Karpas-422 (cell line): ENCODE measurements around the gene DTX4. TPM values are rescaled to one million over a fixed set of nuclear protein-coding genes. Genes with fewer than 3 reads are reported as not detected.

ENCODE experiments used
- DNase-seq: peaks from one replicate; pipeline ENCODE4 v3.0.0-alpha.2; 2015
- H2AFZ ChIP-seq: fragments of 200-600 bp; sonication (generic); 2 replicates; pipeline ENCODE4 v1.6.1; 2014; ENCODE audit warnings: antibody characterized with exemption, low read length, mixed read lengths
- H3K27ac ChIP-seq: fragments of 200-600 bp; sonication (generic); 2 replicates; pipeline ENCODE4 v1.5.1; 2014; ENCODE audit warnings: mild to moderate bottlenecking, low read length, moderate library complexity
- H3K27me3 ChIP-seq: fragments of 200-600 bp; sonication (generic); 2 replicates; pipeline ENCODE4 v1.6.1; 2014; ENCODE audit warnings: low read length, mixed read lengths
- H3K36me3 ChIP-seq: fragments of 200-600 bp; sonication (generic); 2 replicates; pipeline ENCODE4 v1.6.1; 2014; ENCODE audit warnings: low read length, mixed read lengths; ENCODE audit not compliant: insufficient read depth
- H3K4me1 ChIP-seq: fragments of 200-600 bp; sonication (generic); 2 replicates; pipeline ENCODE4 v1.6.1; 2014; ENCODE audit warnings: mild to moderate bottlenecking, low read length, mixed read lengths
- H3K4me2 ChIP-seq: fragments of 200-600 bp; sonication (generic); 2 replicates; pipeline ENCODE4 v1.6.1; 2014; ENCODE audit warnings: low read length, low read depth, mild to moderate bottlenecking; ENCODE audit not compliant: poor library complexity, severe bottlenecking
- H3K4me3 ChIP-seq: fragments of 200-600 bp; sonication (generic); 2 replicates; pipeline ENCODE4 v1.5.1; 2014; ENCODE audit warnings: mild to moderate bottlenecking, antibody characterized with exemption, low read length, mixed read lengths
- H3K79me2 ChIP-seq: fragments of 200-600 bp; sonication (generic); 2 replicates; pipeline ENCODE4 v1.6.1; 2014; ENCODE audit warnings: mild to moderate bottlenecking, low read length, mixed read lengths
- H3K9ac ChIP-seq: fragments of 200-600 bp; sonication (generic); 2 replicates; pipeline ENCODE4 v1.6.0; 2014; ENCODE audit warnings: low read length
- H3K9me2 ChIP-seq: fragments of 200-600 bp; sonication (generic), shearing (Covaris generic); replicated peaks from 2 replicates; pipeline ENCODE4 v1.6.0; 2014; ENCODE audit warnings: mild to moderate bottlenecking, low read length, moderate library complexity; ENCODE audit not compliant: insufficient read depth
- H3K9me3 ChIP-seq: fragments of 300-700, 200-600 bp; sonication (generic); 2 replicates; pipeline ENCODE4 v1.6.1; 2014; ENCODE audit warnings: low read length, mixed read lengths
- H4K20me1 ChIP-seq: fragments of 200-600 bp; sonication (generic); 2 replicates; pipeline ENCODE4 v1.6.1; 2014; ENCODE audit warnings: mild to moderate bottlenecking, antibody characterized with exemption, low read length, low read depth; ENCODE audit not compliant: insufficient read depth
- total RNA-seq: library from RNA; depleted of rRNA; stranded (reverse); fragments of >200 nt; shearing (Covaris generic); gene quantifications from 2 replicates; pipeline ENCODE4 v1.2.3, GENCODE V29; 2014; ENCODE audit warnings: low replicate concordance

DTX4 gene
- total RNA-seq, 1 experiment from 2014 or later: 8.4 TPM

GRCh38 chr11:59157433-59157832 lies 14.5 kb upstream of the DTX4 start:
- Histone ChIP-seq H2AFZ (no peak overlapping the region), H3K9me3 (no peaks in the 10 kb centered on the region), H4K20me1 (no peaks in the 10 kb centered on the region), H3K27me3 (no peaks in the 10 kb centered on the region; the same call in 1 of the 2 replicates), H3K9me2 (no peaks in the 10 kb centered on the region), H3K4me3 (no peak overlapping the region), H3K36me3 (no peaks in the 10 kb centered on the region), H3K9ac (no peak overlapping the region), H3K4me1 (no peaks in the 10 kb centered on the region), H3K27ac (no peak overlapping the region), H3K79me2 (no peaks in the 10 kb centered on the region), H3K4me2 (no peak overlapping the region)
- no peak for DNase-seq

DNA sequence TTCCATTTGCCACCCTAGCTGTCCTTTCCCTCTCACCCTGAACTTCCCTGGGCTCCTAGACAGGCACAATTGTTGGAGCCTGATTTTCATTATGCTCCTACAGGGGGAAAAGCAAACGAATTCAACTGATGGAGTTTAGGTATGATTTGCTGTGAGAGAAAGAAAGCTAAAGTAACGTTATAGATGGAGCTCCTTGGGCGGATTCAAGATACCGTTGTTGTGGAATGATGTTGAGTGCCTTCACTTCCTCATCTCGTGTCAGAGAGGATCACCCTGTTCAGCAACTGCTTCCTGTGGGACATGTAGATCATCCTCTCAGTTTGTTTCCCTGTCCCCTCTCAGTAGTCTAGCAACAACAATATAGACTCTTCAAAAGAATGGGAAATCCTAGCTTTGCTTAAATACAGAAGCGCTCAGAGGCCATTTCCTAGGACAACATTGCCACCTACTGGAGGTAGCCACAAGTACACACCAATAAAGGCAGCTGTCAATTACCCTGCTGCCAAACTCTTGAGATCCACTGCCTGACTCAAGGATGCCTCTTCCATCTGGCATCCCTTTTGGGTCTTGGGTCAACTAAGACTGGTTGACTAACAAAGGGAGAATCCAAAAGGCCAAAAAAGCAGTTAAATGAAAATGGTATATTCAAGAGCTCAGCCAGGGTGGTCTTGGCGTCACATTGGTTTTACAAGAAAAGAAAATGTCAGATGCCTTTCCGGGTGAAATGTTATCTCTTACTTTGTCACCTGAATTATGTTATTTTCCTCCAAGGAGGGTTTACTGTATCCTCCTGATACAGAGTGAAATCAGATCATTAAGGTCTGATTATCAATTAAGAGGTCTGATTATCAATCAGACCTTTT lies 13.5 kb upstream of the DTX4 start:
- Histone ChIP-seq H3K4me2 (no peak overlapping the region), H3K9ac (no peak overlapping the region), H3K79me2 (no peaks in the 10 kb centered on the region), H2AFZ (no peak overlapping the region), H3K9me2 (no peaks in the 10 kb centered on the region), H3K9me3 (no peaks in the 10 kb centered on the region), H3K27ac (no peak overlapping the region), H3K4me1 (no peaks in the 10 kb centered on the region), H3K27me3 (no peaks in the 10 kb centered on the region; the same call in 1 of the 2 replicates), H3K36me3 (no peaks in the 10 kb centered on the region), H4K20me1 (no peaks in the 10 kb centered on the region), H3K4me3 (no peak overlapping the region)
- peak; percentile 89 for DNase-seq

- Histone ChIP-seq H3K79me2 (no peaks in the 10 kb centered on the region), H3K9ac (no peak overlapping the region), H4K20me1 (no peaks in the 10 kb centered on the region), H3K9me3 (no peaks in the 10 kb centered on the region), H2AFZ (no peak overlapping the region), H3K4me2 (no peak overlapping the region), H3K27me3 (no peaks in the 10 kb centered on the region; the same call in 1 of the 2 replicates), H3K4me1 (no peaks in the 10 kb centered on the region), H3K9me2 (no peaks in the 10 kb centered on the region), H3K27ac (no peak overlapping the region), H3K36me3 (no peaks in the 10 kb centered on the region), H3K4me3 (no peak overlapping the region)
- no peak for DNase-seq
These were observed 7.9 kb upstream of the DTX4 start for GRCh38 chr11:59164028-59164427.

DNA sequence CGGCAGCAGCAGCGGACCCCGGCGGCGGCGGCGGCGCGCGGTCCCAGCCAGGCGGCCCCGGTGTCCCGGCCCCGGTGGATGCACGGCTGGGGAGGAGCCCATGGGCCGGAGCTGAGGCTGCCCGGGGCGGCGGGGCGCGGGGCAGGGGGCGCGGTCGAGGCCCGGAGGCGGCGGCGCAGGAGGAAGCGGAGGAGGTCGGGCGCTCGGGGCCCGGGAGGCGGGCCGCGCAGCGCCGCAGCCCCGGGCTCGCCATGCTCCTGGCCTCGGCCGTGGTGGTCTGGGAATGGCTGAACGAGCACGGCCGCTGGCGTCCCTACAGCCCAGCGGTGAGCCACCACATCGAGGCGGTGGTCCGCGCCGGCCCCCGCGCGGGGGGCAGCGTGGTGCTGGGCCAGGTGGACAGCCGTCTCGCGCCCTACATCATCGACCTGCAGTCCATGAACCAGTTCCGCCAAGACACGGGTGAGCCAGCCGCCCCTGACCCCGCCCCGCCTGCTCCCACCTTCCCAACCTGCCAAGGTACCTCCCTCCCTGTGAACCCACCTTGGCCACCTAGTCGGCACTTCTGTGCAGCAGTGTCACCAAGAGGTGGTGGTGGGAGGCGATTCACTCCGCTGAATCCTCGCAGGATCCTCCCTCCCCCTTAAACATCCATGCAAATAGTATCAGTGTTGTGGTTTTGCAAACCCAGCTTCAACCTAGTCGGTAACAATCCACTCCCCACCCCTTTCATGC lies 580 bp downstream of the DTX4 start:
- H3K36me3 ChIP-seq: no peaks in the 10 kb centered on the region
- peak overlapping the region; percentile 99 for H3K4me2 ChIP-seq
- peak; percentile 81 for DNase-seq
- no peaks in the 10 kb centered on the region for H3K27me3 ChIP-seq
- H3K9ac ChIP-seq: peak overlapping the region; percentile 86
- peak overlapping the region; percentile 90 for H3K4me3 ChIP-seq
- H3K27ac ChIP-seq: no peak overlapping the region
- H2AFZ ChIP-seq: peak overlapping the region; percentile 74; the same call in 1 of the 2 replicates
- H4K20me1 ChIP-seq: peaks cover 10% of the 10 kb centered on the region; the same call in 1 of the 2 replicates
- peaks cover 22% of the 10 kb centered on the region for H3K4me1 ChIP-seq
- H3K9me3 ChIP-seq: no peaks in the 10 kb centered on the region
- no peaks in the 10 kb centered on the region for H3K79me2 ChIP-seq
- no peaks in the 10 kb centered on the region for H3K9me2 ChIP-seq

- Histone ChIP-seq H3K27ac (no peak overlapping the region), H3K36me3 (no peaks in the 10 kb centered on the region), H4K20me1 (peaks cover 10% of the 10 kb centered on the region; the same call in 1 of the 2 replicates), H3K4me1 (peaks cover 22% of the 10 kb centered on the region), H3K4me3 (peak overlapping the region; percentile 90), H3K9me2 (no peaks in the 10 kb centered on the region), H2AFZ (peak overlapping the region; percentile 74; the same call in 1 of the 2 replicates), H3K79me2 (no peaks in the 10 kb centered on the region), H3K9ac (peak overlapping the region; percentile 86), H3K9me3 (no peaks in the 10 kb centered on the region), H3K27me3 (no peaks in the 10 kb centered on the region), H3K4me2 (peak overlapping the region; percentile 99)
- no peak for DNase-seq
These were observed 1.4 kb downstream of the DTX4 start for GRCh38 chr11:59173080-59173963.

GRCh38 chr11:59173964-59174663 lies 2.2 kb downstream of the DTX4 start:
- no peak overlapping the region for H3K9ac ChIP-seq
- no peak for DNase-seq
- H3K4me2 ChIP-seq: peak overlapping the region; percentile 99
- peaks cover 22% of the 10 kb centered on the region for H3K4me1 ChIP-seq
- no peaks in the 10 kb centered on the region for H3K27me3 ChIP-seq
- no peak overlapping the region for H2AFZ ChIP-seq
- peaks cover 10% of the 10 kb centered on the region; the same call in 1 of the 2 replicates for H4K20me1 ChIP-seq
- H3K9me2 ChIP-seq: no peaks in the 10 kb centered on the region
- no peak overlapping the region for H3K27ac ChIP-seq
- no peak overlapping the region; the same call in 1 of the 2 replicates for H3K4me3 ChIP-seq
- H3K79me2 ChIP-seq: no peaks in the 10 kb centered on the region
- no peaks in the 10 kb centered on the region for H3K36me3 ChIP-seq
- H3K9me3 ChIP-seq: no peaks in the 10 kb centered on the region

DNA sequence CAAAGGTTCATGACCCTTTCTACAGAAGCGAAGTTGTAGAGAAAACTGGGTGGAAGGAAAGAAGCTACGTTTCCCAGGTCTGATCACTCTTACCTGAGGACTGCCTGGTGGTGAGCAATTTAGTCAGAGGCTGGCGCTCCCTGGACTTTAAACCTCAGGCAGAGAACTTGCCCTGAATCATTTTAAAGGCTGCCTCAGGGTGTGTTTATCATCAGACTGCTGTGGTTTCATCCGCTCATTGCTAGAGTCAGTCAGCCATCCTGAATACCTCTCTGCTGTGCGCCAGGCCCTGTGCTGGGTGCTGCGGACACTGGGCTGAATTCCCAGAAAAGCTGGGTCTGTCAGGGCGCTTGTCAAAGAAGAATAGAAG lies 2.7 kb downstream of the DTX4 start:
- no peaks in the 10 kb centered on the region for H3K27me3 ChIP-seq
- no peaks in the 10 kb centered on the region for H3K9me3 ChIP-seq
- H3K27ac ChIP-seq: no peak overlapping the region
- H3K4me2 ChIP-seq: no peak overlapping the region
- H3K4me1 ChIP-seq: peaks cover 22% of the 10 kb centered on the region
- DNase-seq: no peak
- peaks cover 10% of the 10 kb centered on the region; the same call in 1 of the 2 replicates for H4K20me1 ChIP-seq
- no peak overlapping the region for H2AFZ ChIP-seq
- no peaks in the 10 kb centered on the region for H3K79me2 ChIP-seq
- H3K9ac ChIP-seq: no peak overlapping the region
- no peak overlapping the region for H3K4me3 ChIP-seq
- no peaks in the 10 kb centered on the region for H3K36me3 ChIP-seq
- no peaks in the 10 kb centered on the region for H3K9me2 ChIP-seq
